ENCODE results near the gene INTS12. TPM values are rescaled to one million over a fixed set of nuclear protein-coding genes. Genes with fewer than 3 reads are reported as not detected.

INTS12 gene
- total RNA-seq, 4 donors from 2014 or later = 16.7 to 27.3 (median 24.4) TPM

DNA sequence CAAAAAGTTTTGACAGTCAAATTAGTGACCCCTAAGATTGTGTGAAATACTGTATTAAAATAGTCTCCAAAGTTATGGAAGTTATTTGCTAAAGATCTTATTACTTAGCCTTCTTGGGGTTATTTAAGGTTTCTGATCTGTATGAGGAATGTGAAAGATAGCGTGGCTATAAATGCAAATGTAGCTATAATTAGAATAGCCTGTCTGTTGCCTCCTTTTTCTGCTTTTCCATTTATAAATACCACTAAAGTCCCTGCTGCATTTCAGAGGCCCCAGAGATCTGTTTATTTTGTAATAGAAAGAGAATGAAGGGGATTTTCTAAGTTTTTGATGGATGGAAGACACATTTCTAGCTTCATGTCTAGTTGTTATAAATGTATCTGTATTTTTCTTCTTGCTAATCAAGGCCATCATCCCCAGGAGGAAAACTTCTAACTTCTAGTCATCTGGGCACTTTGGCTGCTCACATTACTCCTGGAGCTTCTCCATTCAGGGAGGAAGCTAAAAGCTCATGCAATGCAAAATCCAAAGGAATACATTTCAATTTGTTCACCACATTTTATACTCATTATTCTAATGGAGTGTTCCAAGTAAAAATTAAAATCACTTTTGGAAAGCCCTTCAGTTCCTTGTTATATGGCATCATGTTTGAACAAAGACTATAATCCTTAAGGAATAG lies 73.9 kb downstream of the INTS12 start:
- Histone ChIP-seq H3K36me3 (no peaks in the 10 kb centered on the region), H3K27ac (no peak overlapping the region), H3K27me3 (no peaks in the 10 kb centered on the region), H3K4me3 (no peak overlapping the region), H3K4me1 (peaks cover 4 to 27% of the 10 kb centered on the region in 2 donors), H3K9me3 (no peaks in the 10 kb centered on the region)
- intact Hi-C loops (cut with DNase I; ENCODE audit: low total_unique reads) (no loop called here), in situ Hi-C loops (cut with MboI; ENCODE audit: low sequenced_read_pairs in 4 of 4) (no loop called here)
- no peak for ATAC-seq
- no peak for DNase-seq
- TF ChIP-seq, protein P1, sequence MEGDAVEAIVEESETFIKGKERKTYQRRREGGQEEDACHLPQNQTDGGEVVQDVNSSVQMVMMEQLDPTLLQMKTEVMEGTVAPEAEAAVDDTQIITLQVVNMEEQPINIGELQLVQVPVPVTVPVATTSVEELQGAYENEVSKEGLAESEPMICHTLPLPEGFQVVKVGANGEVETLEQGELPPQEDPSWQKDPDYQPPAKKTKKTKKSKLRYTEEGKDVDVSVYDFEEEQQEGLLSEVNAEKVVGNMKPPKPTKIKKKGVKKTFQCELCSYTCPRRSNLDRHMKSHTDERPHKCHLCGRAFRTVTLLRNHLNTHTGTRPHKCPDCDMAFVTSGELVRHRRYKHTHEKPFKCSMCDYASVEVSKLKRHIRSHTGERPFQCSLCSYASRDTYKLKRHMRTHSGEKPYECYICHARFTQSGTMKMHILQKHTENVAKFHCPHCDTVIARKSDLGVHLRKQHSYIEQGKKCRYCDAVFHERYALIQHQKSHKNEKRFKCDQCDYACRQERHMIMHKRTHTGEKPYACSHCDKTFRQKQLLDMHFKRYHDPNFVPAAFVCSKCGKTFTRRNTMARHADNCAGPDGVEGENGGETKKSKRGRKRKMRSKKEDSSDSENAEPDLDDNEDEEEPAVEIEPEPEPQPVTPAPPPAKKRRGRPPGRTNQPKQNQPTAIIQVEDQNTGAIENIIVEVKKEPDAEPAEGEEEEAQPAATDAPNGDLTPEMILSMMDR (IDR thresholded peaks at IDR 0.05 in 4 of 5, conservative IDR thresholded peaks at IDR 0.05 in 1 of 5) = no peak
- no peak for TF ChIP-seq POLR2A (IDR thresholded peaks at IDR 0.05)

DNA sequence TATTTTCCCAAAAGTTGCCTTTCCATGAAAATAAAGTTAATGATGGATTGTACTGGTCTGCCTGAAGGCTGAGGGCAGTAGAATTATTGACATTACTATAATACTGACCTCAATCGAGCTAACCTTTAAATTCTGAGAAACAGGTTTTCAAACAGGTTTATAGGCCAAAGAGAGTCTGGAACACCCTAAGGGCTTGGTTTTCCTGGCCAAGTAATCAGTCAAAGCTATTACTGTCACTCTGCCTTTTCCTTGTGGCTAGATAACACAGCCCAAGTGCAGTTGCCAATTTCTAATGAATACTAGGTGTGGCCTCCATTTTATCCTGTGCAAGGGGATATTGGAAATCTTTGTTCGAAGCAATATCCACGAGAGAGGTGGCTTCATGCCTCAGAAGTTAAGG lies 75.2 kb downstream of the INTS12 start:
- Histone ChIP-seq H3K27me3 (no peaks in the 10 kb centered on the region), H3K4me1 (peaks cover 4 to 26% of the 10 kb centered on the region in 2 donors), H3K27ac (no peak overlapping the region), H3K4me3 (no peak overlapping the region), H3K36me3 (no peaks in the 10 kb centered on the region), H3K9me3 (no peaks in the 10 kb centered on the region)
- intact Hi-C loops (cut with DNase I; ENCODE audit: low total_unique reads) (no loop called here), in situ Hi-C loops (cut with MboI; ENCODE audit: low sequenced_read_pairs in 4 of 4) (no loop called here)
- ATAC-seq = no peak
- DNase-seq = no peak
- no peak for TF ChIP-seq POLR2A (IDR thresholded peaks at IDR 0.05)
- TF ChIP-seq, protein P1 (IDR thresholded peaks at IDR 0.05 in 4 of 5, conservative IDR thresholded peaks at IDR 0.05 in 1 of 5) = no peak

Other genes starting within 250 kb of the INTS12 start
- gene PPA2, start 234.6 kb downstream of the INTS12 start, total RNA-seq = 10 to 100 TPM; 34.0 to 72.0 (median 47.3) TPM
- not detected for gene ARHGEF38, start 156.1 kb downstream of the INTS12 start, total RNA-seq
- gene GSTCD, start 95 bp upstream of the INTS12 start, total RNA-seq = 10 to 100 TPM in 1 of 4 donors, 1 to 10 TPM in 3; 1.8 to 15.0 (median 5.6) TPM
- 1 to 10 TPM in 3 of 4 donors, under 1 TPM in 1; 0.31 to 6.4 (median 3.0) TPM for gene NPNT, start 186.8 kb upstream of the INTS12 start, total RNA-seq